OCI-LY3 (cell line): ENCODE results near the gene RNU1-2.
"Not testable (repeated sequence)": the region's sequence is repeated elsewhere in the genome, so short reads cannot be mapped to it uniquely, and the experiment has no call there.

Experiments used
- H2AFZ ChIP-seq: fragments of 200-600, 300-600 bp; shearing (Covaris generic); 2 replicates; pipeline ENCODE4 v1.6.0; 2014; ENCODE audit warnings: antibody characterized with exemption, low read depth, low read length
- H3K27ac ChIP-seq: fragments of 200-600, 300-600 bp; sonication (generic); 2 replicates; pipeline ENCODE4 v1.5.1; 2014; ENCODE audit warnings: mild to moderate bottlenecking, low read length, moderate library complexity, mixed read lengths
- H3K27me3 ChIP-seq: fragments of 200-600, 300-600 bp; sonication (generic); 2 replicates; pipeline ENCODE4 v1.6.1; 2014; ENCODE audit warnings: low read depth, low read length, mixed read lengths
- H3K36me3 ChIP-seq: fragments of 200-600, 300-600 bp; sonication (generic); replicated peaks from 2 replicates; pipeline ENCODE3; 2014; ENCODE audit warnings: low read depth, low read length, mixed read lengths
- H3K4me1 ChIP-seq: fragments of 300-600, 200-600 bp; sonication (generic); 2 replicates; pipeline ENCODE4 v1.6.1; 2014; ENCODE audit warnings: low read length, mixed read lengths
- H3K4me2 ChIP-seq: fragments of 200-600, 300-600 bp; sonication (generic); 2 replicates; pipeline ENCODE4 v1.6.1; 2014; ENCODE audit warnings: low read length, mixed read lengths
- H3K4me3 ChIP-seq: fragments of 300-600, 200-600 bp; sonication (generic); 2 replicates; pipeline ENCODE4 v1.5.1; 2014; ENCODE audit warnings: antibody characterized with exemption, mild to moderate bottlenecking, low read length, moderate library complexity
- H3K79me2 ChIP-seq: fragments of 300-600, 200-600 bp; shearing (Covaris generic); 2 replicates; pipeline ENCODE4 v1.6.1; 2014; ENCODE audit warnings: mild to moderate bottlenecking, low read length, mixed read lengths
- H3K9ac ChIP-seq: fragments of 300-600, 200-600 bp; shearing (Covaris generic); 2 replicates; pipeline ENCODE4 v1.6.0; 2014; ENCODE audit warnings: mild to moderate bottlenecking, low read length, moderate library complexity
- H3K9me3 ChIP-seq: fragments of 200-600, 300-600 bp; shearing (Covaris generic); 2 replicates; pipeline ENCODE4 v1.6.1; 2014; ENCODE audit warnings: low read length, mixed read lengths; ENCODE audit not compliant: insufficient read depth
- H4K20me1 ChIP-seq: fragments of 200-600, 300-600 bp; sonication (generic); 2 replicates; pipeline ENCODE4 v1.6.1; 2016; ENCODE audit warnings: low read length, mixed read lengths; ENCODE audit not compliant: insufficient read depth
- EZH2phosphoT487 ChIP-seq: fragments of 200-600 bp; shearing (Covaris generic); IDR thresholded peaks from 2 replicates; pipeline ENCODE4 v1.6.1; 2018; ENCODE audit warnings: antibody characterized with exemption, mixed run types, low read depth
- TF ChIP-seq, protein P1 (sequence below): fragments of 200-600, 300-600 bp; sonication (generic); IDR thresholded peaks from 2 replicates; pipeline ENCODE4 v1.5.1; 2014; ENCODE audit warnings: antibody characterized with exemption, low read length, low read depth

RNU1-2 gene

DNA sequence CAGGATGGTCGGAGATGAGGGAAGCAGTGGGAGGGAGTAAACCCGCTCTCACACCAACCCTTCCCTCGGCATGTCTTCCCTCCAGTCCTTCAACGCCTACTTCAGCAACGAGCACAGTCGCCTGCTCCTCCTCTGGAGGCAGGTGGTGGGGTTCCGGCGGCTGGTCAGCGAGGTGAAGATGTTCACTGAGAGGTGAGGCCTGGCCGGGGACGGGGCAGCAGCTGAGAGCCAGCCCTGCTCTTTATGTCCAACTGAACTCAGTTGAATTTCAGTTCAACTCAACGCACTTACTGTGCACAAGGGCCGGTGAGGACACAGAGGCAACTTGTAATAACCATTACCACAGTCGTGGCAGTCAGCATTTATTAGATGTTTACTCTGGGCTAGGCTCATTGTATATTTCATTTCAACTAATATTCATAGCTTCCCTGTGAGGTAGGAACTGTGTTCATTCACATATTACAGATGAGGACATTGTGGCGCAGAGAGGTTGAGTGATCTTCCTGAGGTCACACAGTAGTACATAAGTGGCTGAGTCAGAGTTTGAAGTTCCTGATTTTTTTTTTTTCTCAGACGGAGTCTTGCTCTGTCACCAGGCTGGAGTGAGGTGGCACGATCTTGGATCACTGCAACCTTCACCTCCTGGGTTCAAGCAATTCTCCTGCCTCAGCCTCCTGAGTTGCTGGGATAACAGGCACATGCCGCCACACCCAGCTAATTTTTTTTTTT is 35.6 kb downstream of the RNU1-2 start:
- H3K9ac ChIP-seq, H3K4me1 ChIP-seq, H4K20me1 ChIP-seq, H3K4me2 ChIP-seq, H2AFZ ChIP-seq, H3K36me3 ChIP-seq, H3K27ac ChIP-seq, H3K27me3 ChIP-seq, H3K9me3 ChIP-seq, H3K79me2 ChIP-seq, H3K4me3 ChIP-seq: not testable (repeated sequence)

DNA sequence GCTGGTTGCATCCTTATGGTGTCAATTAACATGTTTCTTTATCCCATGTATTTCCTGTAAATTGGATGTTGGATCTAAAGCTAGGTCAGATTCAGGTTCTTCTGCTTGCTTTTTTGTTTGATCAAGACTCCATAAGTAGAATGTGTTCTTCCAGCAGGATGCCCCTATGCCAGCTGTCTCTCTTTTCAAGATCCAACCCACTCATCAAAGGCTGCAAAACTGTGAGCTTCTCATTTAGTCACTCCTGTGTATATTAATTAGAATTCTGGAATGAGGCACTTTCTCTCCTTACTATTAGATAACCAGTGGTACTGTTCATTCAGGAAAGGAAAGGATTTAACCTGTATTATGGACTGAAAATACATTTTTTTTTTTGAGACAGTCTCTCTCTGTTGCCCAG is 38.2 kb downstream of the RNU1-2 start:
- not testable (repeated sequence) for H3K36me3 ChIP-seq, H3K27ac ChIP-seq, H3K4me3 ChIP-seq, H3K9me3 ChIP-seq, H3K79me2 ChIP-seq, H2AFZ ChIP-seq, H3K9ac ChIP-seq, H4K20me1 ChIP-seq, H3K4me1 ChIP-seq, H3K4me2 ChIP-seq, H3K27me3 ChIP-seq

DNA sequence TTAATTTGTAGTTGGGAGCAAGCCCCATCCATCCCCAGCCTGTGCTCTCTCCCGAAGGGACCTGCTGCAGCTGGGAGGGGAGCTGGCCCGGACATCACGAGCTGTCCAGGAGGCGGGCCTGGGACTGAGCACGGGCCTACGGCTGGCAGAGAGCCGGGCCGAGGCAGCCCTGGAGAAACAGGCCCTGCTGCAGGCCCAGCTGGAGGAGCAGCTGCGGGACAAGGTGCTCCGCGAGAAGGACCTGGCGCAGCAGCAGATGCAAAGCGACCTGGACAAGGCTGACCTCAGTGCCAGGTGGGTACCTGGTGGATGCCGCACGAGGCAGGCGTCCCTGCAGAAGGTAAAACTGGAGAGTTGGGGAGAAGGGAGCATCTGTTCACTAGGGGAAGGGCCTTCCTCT is 40.8 kb downstream of the RNU1-2 start:
- H3K4me3 ChIP-seq, H3K4me1 ChIP-seq, H3K9me3 ChIP-seq, H3K27ac ChIP-seq, H3K9ac ChIP-seq, H3K4me2 ChIP-seq, H2AFZ ChIP-seq, H3K36me3 ChIP-seq, H4K20me1 ChIP-seq, H3K27me3 ChIP-seq, H3K79me2 ChIP-seq: not testable (repeated sequence)

DNA sequence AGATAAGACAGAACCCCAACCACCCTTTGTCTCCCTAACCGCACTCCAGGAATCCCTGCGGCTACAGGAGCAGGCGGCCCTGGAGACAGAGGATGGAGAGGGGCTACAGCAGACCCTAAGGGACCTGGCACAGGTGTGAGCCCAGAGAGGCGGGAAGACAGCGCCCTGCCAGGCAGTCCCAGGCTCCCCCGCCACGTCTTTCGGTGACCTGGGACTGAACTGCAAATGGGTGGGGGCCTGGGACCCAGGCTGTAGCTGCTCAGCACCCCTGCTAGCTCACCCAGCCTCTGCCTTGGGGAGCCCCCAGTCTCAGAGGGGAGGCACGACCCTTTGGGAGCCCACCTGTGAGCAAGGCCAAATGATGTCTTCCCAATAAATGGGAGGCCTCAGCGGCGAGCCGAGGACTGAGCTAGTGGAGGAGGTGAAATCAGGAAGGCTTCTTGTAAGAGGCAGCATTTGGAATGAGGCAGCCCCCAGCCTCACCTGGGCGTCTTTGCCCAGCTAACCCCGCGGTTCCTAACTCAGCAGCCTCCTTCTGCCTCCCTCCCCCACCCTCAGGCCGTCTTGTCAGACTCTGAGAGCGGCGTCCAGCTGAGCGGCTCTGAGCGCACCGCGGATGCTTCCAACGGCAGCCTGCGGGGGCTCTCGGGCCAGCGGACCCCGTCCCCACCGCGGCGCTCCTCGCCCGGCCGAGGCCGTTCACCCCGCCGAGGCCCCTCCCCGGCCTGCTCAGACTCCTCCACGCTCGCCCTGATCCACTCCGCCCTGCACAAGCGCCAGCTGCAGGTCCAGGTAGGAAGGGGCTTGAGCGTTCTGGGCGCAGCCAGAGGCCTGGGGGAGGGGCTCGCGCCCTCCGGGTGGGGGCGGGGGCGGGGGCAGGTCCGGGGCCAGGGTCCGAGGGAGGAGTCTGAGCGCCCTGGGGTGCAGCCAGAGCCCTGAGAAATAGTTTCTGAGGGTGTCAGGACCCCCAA is 42.9 kb downstream of the RNU1-2 start:
- Histone ChIP-seq H3K4me2 (no peak overlapping the region), H3K4me1 (no peaks in the 10 kb centered on the region), H3K4me3 (no peak overlapping the region), H3K27me3 (no peaks in the 10 kb centered on the region), H3K9me3 (no peaks in the 10 kb centered on the region), H4K20me1 (no peaks in the 10 kb centered on the region), H3K79me2 (no peaks in the 10 kb centered on the region), H2AFZ (no peak overlapping the region), H3K27ac (no peak overlapping the region), H3K36me3 (no peaks in the 10 kb centered on the region), H3K9ac (no peak overlapping the region)
- TF ChIP-seq, protein P1, sequence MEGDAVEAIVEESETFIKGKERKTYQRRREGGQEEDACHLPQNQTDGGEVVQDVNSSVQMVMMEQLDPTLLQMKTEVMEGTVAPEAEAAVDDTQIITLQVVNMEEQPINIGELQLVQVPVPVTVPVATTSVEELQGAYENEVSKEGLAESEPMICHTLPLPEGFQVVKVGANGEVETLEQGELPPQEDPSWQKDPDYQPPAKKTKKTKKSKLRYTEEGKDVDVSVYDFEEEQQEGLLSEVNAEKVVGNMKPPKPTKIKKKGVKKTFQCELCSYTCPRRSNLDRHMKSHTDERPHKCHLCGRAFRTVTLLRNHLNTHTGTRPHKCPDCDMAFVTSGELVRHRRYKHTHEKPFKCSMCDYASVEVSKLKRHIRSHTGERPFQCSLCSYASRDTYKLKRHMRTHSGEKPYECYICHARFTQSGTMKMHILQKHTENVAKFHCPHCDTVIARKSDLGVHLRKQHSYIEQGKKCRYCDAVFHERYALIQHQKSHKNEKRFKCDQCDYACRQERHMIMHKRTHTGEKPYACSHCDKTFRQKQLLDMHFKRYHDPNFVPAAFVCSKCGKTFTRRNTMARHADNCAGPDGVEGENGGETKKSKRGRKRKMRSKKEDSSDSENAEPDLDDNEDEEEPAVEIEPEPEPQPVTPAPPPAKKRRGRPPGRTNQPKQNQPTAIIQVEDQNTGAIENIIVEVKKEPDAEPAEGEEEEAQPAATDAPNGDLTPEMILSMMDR: no peak
- no peak for TF ChIP-seq EZH2phosphoT487

DNA sequence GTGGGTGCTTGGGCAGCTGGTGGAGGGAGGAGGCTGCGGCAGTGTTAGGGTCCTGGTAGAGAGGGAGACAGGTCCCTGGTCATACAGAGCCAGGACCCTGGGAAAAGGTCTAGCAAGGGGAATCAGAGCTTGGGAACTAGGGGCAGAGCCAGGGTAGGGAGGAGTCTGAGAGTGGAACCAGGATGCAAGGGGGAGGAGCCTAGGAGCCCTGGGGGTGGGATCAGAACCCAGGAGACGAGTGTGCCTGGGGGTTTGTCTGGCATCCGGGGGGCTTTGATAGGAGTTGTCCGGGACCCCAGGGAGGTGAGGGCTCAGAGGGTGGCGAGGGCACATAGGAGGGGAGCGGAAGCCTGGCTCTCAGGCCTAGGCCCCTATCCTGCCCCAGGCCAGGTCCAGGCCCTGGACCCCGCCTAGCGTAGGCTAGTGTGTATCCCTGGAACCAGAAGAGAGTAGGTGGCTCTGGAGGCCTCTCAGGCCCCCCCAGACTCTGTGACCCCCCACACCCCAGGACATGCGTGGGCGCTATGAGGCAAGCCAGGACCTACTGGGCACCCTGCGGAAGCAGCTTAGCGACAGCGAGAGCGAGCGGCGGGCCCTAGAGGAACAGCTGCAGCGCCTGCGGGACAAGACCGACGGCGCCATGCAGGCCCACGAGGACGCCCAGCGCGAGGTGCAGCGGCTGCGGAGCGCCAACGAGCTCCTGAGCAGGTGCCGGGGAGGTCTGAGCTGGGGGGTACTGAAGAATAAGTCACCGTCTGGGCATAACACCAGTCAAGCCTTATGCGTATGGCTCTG is 43.8 kb downstream of the RNU1-2 start:
- not testable (repeated sequence) for H3K4me3 ChIP-seq, H3K27me3 ChIP-seq, H3K36me3 ChIP-seq, H4K20me1 ChIP-seq, H3K9ac ChIP-seq, H3K79me2 ChIP-seq, H2AFZ ChIP-seq, H3K4me1 ChIP-seq, H3K9me3 ChIP-seq, H3K4me2 ChIP-seq, H3K27ac ChIP-seq
